ENCODE measurements around the gene XYLT1.

XYLT1 gene

DNA sequence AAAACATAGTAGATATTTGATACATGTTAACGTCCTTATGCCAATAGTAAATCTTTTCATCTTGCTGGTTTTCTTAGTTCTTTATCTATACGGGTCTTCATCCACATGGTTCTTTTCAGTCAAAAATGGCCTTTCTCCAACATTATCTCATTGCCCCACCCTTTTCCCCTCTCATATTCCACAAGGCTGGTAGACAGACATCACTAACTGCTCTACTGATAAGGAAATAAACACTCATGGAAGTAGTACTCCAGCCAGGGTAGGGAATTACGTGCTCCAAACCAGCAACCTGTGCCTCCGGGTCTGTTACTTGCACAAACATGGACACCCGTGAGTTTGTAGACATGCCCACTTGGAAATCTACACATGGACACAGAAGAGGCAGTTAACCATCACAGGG, 141.4 kb downstream of the XYLT1 start:
- no peaks in the 10 kb centered on the region for H3K4me1 ChIP-seq (ENCODE audit: control insufficient read depth, low read length)
- no peak overlapping the region for H3K4me2 ChIP-seq (ENCODE audit: low read length)
- no peaks in the 10 kb centered on the region for H3K9me2 ChIP-seq (replicated peaks; ENCODE audit: control insufficient read depth, low read length)
- no peaks in the 10 kb centered on the region for H3K36me3 ChIP-seq (ENCODE audit: control insufficient read depth, low read length)
- 0 out of 2 replicates have a peak, but pooled peaks cover 3% of the 10 kb centered on the region for H4K20me1 ChIP-seq (ENCODE audit: control insufficient read depth, insufficient read depth, low read depth, low read length)
- no peaks in the 10 kb centered on the region for H3K9me3 ChIP-seq (ENCODE audit: control insufficient read depth, insufficient read depth, low read length)
- H3K79me2 ChIP-seq (ENCODE audit: control insufficient read depth, low read length): no peaks in the 10 kb centered on the region
- H3K27me3 ChIP-seq (ENCODE audit: control insufficient read depth, low read length): no peaks in the 10 kb centered on the region
- H3K4me3 ChIP-seq (ENCODE audit: low read length): no peak overlapping the region
- no peak overlapping the region for H3K27ac ChIP-seq (ENCODE audit: low read depth, low read length)
- no peaks in the 10 kb centered on the region for H3F3A ChIP-seq (ENCODE audit: control insufficient read depth, insufficient read depth)
- TF ChIP-seq EZH2phosphoT487 (IDR thresholded peaks at IDR 0.05; ENCODE audit: borderline replicate concordance, low read length): no peak
- TF ChIP-seq, protein P1, sequence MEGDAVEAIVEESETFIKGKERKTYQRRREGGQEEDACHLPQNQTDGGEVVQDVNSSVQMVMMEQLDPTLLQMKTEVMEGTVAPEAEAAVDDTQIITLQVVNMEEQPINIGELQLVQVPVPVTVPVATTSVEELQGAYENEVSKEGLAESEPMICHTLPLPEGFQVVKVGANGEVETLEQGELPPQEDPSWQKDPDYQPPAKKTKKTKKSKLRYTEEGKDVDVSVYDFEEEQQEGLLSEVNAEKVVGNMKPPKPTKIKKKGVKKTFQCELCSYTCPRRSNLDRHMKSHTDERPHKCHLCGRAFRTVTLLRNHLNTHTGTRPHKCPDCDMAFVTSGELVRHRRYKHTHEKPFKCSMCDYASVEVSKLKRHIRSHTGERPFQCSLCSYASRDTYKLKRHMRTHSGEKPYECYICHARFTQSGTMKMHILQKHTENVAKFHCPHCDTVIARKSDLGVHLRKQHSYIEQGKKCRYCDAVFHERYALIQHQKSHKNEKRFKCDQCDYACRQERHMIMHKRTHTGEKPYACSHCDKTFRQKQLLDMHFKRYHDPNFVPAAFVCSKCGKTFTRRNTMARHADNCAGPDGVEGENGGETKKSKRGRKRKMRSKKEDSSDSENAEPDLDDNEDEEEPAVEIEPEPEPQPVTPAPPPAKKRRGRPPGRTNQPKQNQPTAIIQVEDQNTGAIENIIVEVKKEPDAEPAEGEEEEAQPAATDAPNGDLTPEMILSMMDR (IDR thresholded peaks at IDR 0.05; ENCODE audit: low read depth, low read length, poor library complexity, severe bottlenecking): no peak

- H4K20me1 ChIP-seq (ENCODE audit: control insufficient read depth, insufficient read depth, low read depth, low read length): 0 out of 2 replicates have a peak, but pooled peaks cover 3% of the 10 kb centered on the region
- H3K36me3 ChIP-seq (ENCODE audit: control insufficient read depth, low read length): no peaks in the 10 kb centered on the region
- no peaks in the 10 kb centered on the region for H3K9me3 ChIP-seq (ENCODE audit: control insufficient read depth, insufficient read depth, low read length)
- TF ChIP-seq, protein P1 (IDR thresholded peaks at IDR 0.05; ENCODE audit: low read depth, low read length, poor library complexity, severe bottlenecking): no peak
- no peak for TF ChIP-seq EZH2phosphoT487 (IDR thresholded peaks at IDR 0.05; ENCODE audit: borderline replicate concordance, low read length)
- H3K27me3 ChIP-seq (ENCODE audit: control insufficient read depth, low read length): no peaks in the 10 kb centered on the region
- no peaks in the 10 kb centered on the region for H3K9me2 ChIP-seq (replicated peaks; ENCODE audit: control insufficient read depth, low read length)
- no peak overlapping the region for H3K27ac ChIP-seq (ENCODE audit: low read depth, low read length)
- H3K79me2 ChIP-seq (ENCODE audit: control insufficient read depth, low read length): no peaks in the 10 kb centered on the region
- no peaks in the 10 kb centered on the region for H3K4me1 ChIP-seq (ENCODE audit: control insufficient read depth, low read length)
- no peak overlapping the region for H3K4me2 ChIP-seq (ENCODE audit: low read length)
- H3F3A ChIP-seq (ENCODE audit: control insufficient read depth, insufficient read depth): no peaks in the 10 kb centered on the region
- H3K4me3 ChIP-seq (ENCODE audit: low read length): no peak overlapping the region
Measured at GRCh38 chr16:17328932-17329331, 141.8 kb downstream of the XYLT1 start.

DNA sequence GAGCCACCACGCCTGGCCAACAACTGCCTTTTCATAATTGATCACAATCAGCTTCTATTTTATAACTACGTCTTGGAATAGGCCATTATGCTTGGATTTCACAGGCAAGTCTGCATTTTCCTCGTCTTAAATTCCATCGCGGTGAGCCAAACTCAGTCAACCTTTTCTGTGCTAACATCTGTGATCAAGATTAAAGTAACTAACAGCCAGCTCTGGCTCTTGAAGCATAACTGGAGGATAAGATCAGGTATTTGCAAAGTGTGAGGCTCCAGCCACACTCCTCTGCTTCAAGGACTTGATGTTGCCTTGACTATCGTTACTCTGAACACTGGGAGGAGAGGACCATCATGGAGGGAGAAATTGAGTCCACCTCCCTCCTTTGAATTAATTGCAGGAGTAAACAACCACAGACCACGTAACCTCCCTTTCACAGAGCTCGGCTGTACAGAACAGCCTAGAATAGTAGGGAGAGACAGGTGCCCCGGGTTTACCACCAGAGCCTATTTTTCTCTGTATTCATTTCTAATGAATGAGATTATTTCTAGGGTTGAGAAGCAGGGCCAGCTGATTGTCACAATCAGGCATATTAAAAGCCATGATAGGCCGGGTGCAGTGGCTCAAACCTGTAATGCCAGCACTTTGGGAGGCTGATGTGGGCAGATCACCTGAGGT, 143.0 kb downstream of the XYLT1 start:
- Histone ChIP-seq H3K9me2 (replicated peaks; ENCODE audit: control insufficient read depth, low read length) (no peaks in the 10 kb centered on the region), H3K79me2 (ENCODE audit: control insufficient read depth, low read length) (no peaks in the 10 kb centered on the region), H4K20me1 (ENCODE audit: control insufficient read depth, insufficient read depth, low read depth, low read length) (0 out of 2 replicates have a peak, but pooled peaks cover 3% of the 10 kb centered on the region), H3K4me3 (ENCODE audit: low read length) (no peak overlapping the region), H3K27me3 (ENCODE audit: control insufficient read depth, low read length) (no peaks in the 10 kb centered on the region), H3K9me3 (ENCODE audit: control insufficient read depth, insufficient read depth, low read length) (no peaks in the 10 kb centered on the region), H3K36me3 (ENCODE audit: control insufficient read depth, low read length) (no peaks in the 10 kb centered on the region), H3K4me2 (ENCODE audit: low read length) (no peak overlapping the region), H3K27ac (ENCODE audit: low read depth, low read length) (no peak overlapping the region), H3F3A (ENCODE audit: control insufficient read depth, insufficient read depth) (no peaks in the 10 kb centered on the region), H3K4me1 (ENCODE audit: control insufficient read depth, low read length) (no peaks in the 10 kb centered on the region)
- TF ChIP-seq EZH2phosphoT487 (IDR thresholded peaks at IDR 0.05; ENCODE audit: borderline replicate concordance, low read length): no peak
- TF ChIP-seq, protein P1 (IDR thresholded peaks at IDR 0.05; ENCODE audit: low read depth, low read length, poor library complexity, severe bottlenecking): no peak

Measured in DOHH2 (cell line).